DOHH2 (cell line): ENCODE measurements around the gene CCDC102A.

Experiments
- H3F3A ChIP-seq: fragments of 200-600 bp; sonication (generic), shearing (Covaris generic); 2 replicates; pipeline ENCODE4 v1.6.0; 2016; ENCODE audit warnings: antibody characterized with exemption, mild to moderate bottlenecking; ENCODE audit not compliant: control insufficient read depth, insufficient read depth
- H3K27ac ChIP-seq: fragments of 200-600 bp; sonication (generic); 2 replicates; pipeline ENCODE4 v1.5.1; 2014; ENCODE audit warnings: low read depth, mild to moderate bottlenecking, low read length, moderate library complexity
- H3K27me3 ChIP-seq: fragments of 200-600 bp; sonication (generic); 2 replicates; pipeline ENCODE4 v1.6.1; 2014; ENCODE audit warnings: mild to moderate bottlenecking, low read length, mixed read lengths; ENCODE audit not compliant: control insufficient read depth
- H3K36me3 ChIP-seq: fragments of 200-600 bp; sonication (generic); 2 replicates; pipeline ENCODE4 v1.6.1; 2014; ENCODE audit warnings: mild to moderate bottlenecking, low read length, moderate library complexity, mixed read lengths; ENCODE audit not compliant: control insufficient read depth
- H3K4me1 ChIP-seq: fragments of 200-600 bp; sonication (generic); 2 replicates; pipeline ENCODE4 v1.6.1; 2014; ENCODE audit warnings: mild to moderate bottlenecking, low read length, mixed read lengths; ENCODE audit not compliant: control insufficient read depth
- H3K4me2 ChIP-seq: fragments of 200-600 bp; sonication (generic); 2 replicates; pipeline ENCODE4 v1.6.0; 2014; ENCODE audit warnings: mild to moderate bottlenecking, low read length, moderate library complexity
- H3K4me3 ChIP-seq: fragments of 200-600 bp; sonication (generic); 2 replicates; pipeline ENCODE4 v1.5.1; 2014; ENCODE audit warnings: mild to moderate bottlenecking, low read length, mixed read lengths
- H3K79me2 ChIP-seq: fragments of 200-600 bp; sonication (generic); 2 replicates; pipeline ENCODE4 v1.6.1; 2014; ENCODE audit warnings: mild to moderate bottlenecking, low read length, mixed read lengths; ENCODE audit not compliant: control insufficient read depth
- H3K9me2 ChIP-seq: fragments of 200-600 bp; sonication (generic); replicated peaks from 2 replicates; pipeline ENCODE4 v1.6.1; 2014; ENCODE audit warnings: mild to moderate bottlenecking, low read length, mixed read lengths; ENCODE audit not compliant: control insufficient read depth
- H3K9me3 ChIP-seq: fragments of 200-600 bp; sonication (generic); 2 replicates; pipeline ENCODE4 v1.6.1; 2014; ENCODE audit warnings: antibody characterized with exemption, low read length, mixed read lengths; ENCODE audit not compliant: control insufficient read depth, insufficient read depth
- H4K20me1 ChIP-seq: fragments of 200-600 bp; sonication (generic); 2 replicates; pipeline ENCODE4 v1.6.0; 2014; ENCODE audit warnings: low read depth, mild to moderate bottlenecking, antibody characterized with exemption, low read length, moderate library complexity; ENCODE audit not compliant: control insufficient read depth, insufficient read depth
- EZH2phosphoT487 ChIP-seq: fragments of 200-600 bp; sonication (generic); IDR thresholded peaks from 2 replicates; pipeline ENCODE4 v1.6.1; 2017; ENCODE audit warnings: borderline replicate concordance, mild to moderate bottlenecking, antibody characterized with exemption, low read length, moderate library complexity, mixed read lengths
- TF ChIP-seq, protein P1 (sequence below): fragments of 200-600 bp; sonication (generic); IDR thresholded peaks from one replicate; pipeline ENCODE4 v1.5.1; 2014; ENCODE audit warnings: antibody characterized with exemption, mild to moderate bottlenecking, low read depth, low read length; ENCODE audit not compliant: poor library complexity, severe bottlenecking

CCDC102A gene

DNA sequence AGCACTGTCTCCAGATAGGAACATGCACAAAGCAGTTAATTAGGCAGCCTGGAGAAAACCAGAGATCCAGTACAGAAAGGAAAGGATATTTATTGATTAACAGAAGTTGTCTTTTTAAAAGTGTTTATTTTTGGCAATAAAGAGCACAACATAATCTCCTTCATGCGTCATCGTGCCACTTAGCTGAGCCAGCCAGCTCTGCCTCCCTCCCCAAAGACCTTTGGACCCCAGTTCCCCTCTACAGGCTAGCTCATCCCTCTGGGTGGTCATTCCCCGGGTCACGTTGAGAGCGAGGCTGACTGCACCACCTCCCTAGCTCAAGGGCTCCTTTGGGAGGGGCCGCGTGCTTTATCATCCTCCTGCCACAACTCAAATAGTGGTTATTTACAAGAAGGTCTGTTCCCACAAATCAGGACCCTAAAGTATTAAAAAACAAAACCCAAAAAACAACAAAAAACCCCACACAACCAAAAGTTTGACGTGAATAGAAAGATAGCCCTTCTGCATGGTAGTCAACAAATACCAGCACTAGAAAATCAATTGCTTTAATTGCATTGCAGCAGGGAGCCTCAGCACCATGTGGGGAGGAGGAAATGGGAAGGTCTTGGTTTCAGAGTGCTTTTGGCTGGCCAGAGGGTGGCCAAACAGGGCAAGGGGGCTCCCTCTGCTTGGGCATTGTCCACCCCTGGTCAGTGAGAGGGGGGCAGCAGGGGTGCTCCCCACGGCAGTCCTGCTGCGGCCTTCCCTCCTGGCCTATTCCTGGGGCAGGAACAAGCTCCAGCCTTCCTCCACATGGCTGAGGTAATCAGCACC is 64.3 kb downstream of the CCDC102A start:
- no peak overlapping the region for H3K27ac ChIP-seq
- H3K4me3 ChIP-seq, result no peak overlapping the region
- TF ChIP-seq EZH2phosphoT487, result no peak
- TF ChIP-seq, protein P1, sequence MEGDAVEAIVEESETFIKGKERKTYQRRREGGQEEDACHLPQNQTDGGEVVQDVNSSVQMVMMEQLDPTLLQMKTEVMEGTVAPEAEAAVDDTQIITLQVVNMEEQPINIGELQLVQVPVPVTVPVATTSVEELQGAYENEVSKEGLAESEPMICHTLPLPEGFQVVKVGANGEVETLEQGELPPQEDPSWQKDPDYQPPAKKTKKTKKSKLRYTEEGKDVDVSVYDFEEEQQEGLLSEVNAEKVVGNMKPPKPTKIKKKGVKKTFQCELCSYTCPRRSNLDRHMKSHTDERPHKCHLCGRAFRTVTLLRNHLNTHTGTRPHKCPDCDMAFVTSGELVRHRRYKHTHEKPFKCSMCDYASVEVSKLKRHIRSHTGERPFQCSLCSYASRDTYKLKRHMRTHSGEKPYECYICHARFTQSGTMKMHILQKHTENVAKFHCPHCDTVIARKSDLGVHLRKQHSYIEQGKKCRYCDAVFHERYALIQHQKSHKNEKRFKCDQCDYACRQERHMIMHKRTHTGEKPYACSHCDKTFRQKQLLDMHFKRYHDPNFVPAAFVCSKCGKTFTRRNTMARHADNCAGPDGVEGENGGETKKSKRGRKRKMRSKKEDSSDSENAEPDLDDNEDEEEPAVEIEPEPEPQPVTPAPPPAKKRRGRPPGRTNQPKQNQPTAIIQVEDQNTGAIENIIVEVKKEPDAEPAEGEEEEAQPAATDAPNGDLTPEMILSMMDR, result no peak
- H3K27me3 ChIP-seq, result no peaks in the 10 kb centered on the region
- H3K9me2 ChIP-seq, result no peaks in the 10 kb centered on the region
- 0 out of 2 replicates have a peak, but pooled peaks cover 2% of the 10 kb centered on the region for H4K20me1 ChIP-seq
- H3K4me2 ChIP-seq, result no peak overlapping the region
- peaks cover 19% of the 10 kb centered on the region for H3K4me1 ChIP-seq
- 0 out of 2 replicates have a peak, but pooled peaks cover 2% of the 10 kb centered on the region for H3F3A ChIP-seq
- peaks cover 48% of the 10 kb centered on the region for H3K36me3 ChIP-seq
- H3K9me3 ChIP-seq, result no peaks in the 10 kb centered on the region
- no peaks in the 10 kb centered on the region for H3K79me2 ChIP-seq

DNA sequence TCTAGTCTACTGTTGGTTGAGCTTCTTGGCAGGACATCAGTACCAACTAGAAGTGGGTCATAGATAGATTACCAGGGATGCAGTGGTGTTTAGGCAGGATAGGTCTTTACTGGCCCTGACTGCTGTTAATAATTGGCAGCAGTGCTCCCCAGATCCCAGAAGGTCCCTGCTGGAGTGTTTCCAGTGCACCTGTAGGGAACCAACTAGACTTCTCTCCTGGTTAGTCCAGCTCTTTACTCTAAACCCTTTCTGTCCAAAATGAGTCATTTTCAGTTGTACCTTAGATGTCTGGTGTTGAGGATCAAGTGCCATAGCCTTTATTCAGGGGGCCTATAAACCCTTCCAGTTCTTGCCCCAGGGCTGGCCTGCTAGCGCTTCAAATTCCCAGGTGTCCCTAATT is 65.2 kb downstream of the CCDC102A start:
- Histone ChIP-seq H3K4me2 (no peak overlapping the region), H3K4me3 (no peak overlapping the region), H3K9me2 (no peaks in the 10 kb centered on the region), H3K9me3 (no peaks in the 10 kb centered on the region), H4K20me1 (0 out of 2 replicates have a peak, but pooled peaks cover 2% of the 10 kb centered on the region), H3K36me3 (peaks cover 53% of the 10 kb centered on the region), H3K27ac (no peak overlapping the region), H3F3A (0 out of 2 replicates have a peak, but pooled peaks cover 2% of the 10 kb centered on the region), H3K4me1 (peaks cover 16% of the 10 kb centered on the region), H3K79me2 (no peaks in the 10 kb centered on the region), H3K27me3 (no peaks in the 10 kb centered on the region)
- no peak for TF ChIP-seq EZH2phosphoT487
- TF ChIP-seq, protein P1, result no peak

DNA sequence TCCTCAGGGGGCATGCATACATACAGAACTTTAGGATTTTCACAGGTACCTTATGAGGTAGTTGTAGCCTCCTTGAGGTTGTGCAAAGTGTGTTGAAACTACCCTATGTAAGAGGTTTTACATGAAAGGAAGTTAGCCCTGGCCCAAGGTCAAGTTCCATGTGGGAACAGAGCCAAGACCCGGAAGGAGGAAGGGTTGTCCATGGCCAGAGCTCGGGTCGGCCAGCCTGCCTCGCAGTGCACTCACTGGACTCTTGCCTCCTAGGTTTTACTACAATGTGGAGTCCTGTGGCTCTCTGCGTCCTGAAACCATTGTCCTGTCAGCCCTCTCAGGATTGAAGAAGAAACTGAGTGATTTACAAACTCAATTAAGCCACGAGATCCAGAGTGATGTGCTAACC is 65.7 kb downstream of the CCDC102A start:
- Histone ChIP-seq H3K9me2 (no peaks in the 10 kb centered on the region), H3K27me3 (no peaks in the 10 kb centered on the region), H3K4me1 (peaks cover 11% of the 10 kb centered on the region), H3K36me3 (peaks cover 58% of the 10 kb centered on the region), H4K20me1 (0 out of 2 replicates have a peak, but pooled peaks cover 2% of the 10 kb centered on the region), H3K27ac (no peak overlapping the region), H3K79me2 (no peaks in the 10 kb centered on the region), H3K4me2 (no peak overlapping the region), H3K4me3 (no peak overlapping the region), H3F3A (0 out of 2 replicates have a peak, but pooled peaks cover 2% of the 10 kb centered on the region), H3K9me3 (no peaks in the 10 kb centered on the region)
- no peak for TF ChIP-seq EZH2phosphoT487
- TF ChIP-seq, protein P1, result no peak
